ENCODE measurements around the gene SDC4.
A peak's percentile ranks its signal among the peaks of the same experiment; 100 is the strongest.

Gene SDC4, protein sequence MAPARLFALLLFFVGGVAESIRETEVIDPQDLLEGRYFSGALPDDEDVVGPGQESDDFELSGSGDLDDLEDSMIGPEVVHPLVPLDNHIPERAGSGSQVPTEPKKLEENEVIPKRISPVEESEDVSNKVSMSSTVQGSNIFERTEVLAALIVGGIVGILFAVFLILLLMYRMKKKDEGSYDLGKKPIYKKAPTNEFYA

DNA sequence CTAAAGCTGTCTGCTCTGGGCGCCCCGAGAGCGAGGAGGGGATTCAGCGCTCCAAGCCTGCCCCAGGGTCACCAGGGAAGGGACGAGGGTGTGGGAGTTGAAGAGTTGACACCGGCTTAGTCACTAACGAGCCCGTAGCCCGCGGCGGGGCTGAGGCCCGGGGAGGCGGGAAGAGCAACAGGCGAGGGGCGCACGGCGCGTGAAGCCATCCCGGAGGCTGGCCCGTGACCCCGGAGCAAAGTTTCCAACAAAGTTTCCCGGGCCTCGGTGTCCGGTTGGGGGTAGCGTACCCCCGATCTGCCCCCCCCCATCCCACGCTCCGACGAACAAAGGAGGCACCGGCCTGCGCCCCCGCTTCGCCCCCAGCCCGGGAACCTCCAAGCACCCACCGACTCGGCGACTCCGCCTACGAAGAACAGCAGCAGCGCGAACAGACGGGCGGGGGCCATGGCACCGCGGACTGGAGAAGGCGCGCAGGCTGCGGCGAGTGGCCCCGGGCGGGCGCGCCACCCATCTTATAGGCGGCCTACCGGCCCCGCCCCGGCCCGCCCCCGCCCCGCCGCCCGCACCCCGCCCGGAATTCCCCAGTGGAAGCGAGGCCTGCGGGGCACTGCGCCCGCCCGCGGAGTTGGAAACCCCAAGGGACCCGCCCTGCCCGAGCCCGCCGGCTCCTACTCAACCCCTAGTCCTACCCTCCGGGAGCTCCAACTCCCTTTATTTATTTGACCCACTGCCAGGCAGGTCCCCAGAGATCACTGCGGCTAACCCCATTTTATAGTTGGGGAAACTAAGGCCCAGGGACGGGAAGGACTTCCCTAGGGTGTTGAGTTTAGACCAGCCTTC, at the start of gene SDC4:
Gene SDC4, minus strand, starts transcription at position 489 of the 843 bp plus-strand sequence. Its CDS starts 40 bp downstream, at position 449.
- H3K27ac ChIP-seq, result peak within 1 kb of the TSS; percentile 86

GRCh38 chr20:45395114-45395415, 46.8 kb upstream of the SDC4 start:
- Histone ChIP-seq H3K27ac (no peak overlapping the region), H3K36me3 (replicated peaks) (no peaks in the 10 kb centered on the region), H3K4me3 (ENCODE audit: low read depth, low read length) (no peak overlapping the region), H3K27me3 (replicated peaks) (no peaks in the 10 kb centered on the region)
- TF ChIP-seq, protein P1, sequence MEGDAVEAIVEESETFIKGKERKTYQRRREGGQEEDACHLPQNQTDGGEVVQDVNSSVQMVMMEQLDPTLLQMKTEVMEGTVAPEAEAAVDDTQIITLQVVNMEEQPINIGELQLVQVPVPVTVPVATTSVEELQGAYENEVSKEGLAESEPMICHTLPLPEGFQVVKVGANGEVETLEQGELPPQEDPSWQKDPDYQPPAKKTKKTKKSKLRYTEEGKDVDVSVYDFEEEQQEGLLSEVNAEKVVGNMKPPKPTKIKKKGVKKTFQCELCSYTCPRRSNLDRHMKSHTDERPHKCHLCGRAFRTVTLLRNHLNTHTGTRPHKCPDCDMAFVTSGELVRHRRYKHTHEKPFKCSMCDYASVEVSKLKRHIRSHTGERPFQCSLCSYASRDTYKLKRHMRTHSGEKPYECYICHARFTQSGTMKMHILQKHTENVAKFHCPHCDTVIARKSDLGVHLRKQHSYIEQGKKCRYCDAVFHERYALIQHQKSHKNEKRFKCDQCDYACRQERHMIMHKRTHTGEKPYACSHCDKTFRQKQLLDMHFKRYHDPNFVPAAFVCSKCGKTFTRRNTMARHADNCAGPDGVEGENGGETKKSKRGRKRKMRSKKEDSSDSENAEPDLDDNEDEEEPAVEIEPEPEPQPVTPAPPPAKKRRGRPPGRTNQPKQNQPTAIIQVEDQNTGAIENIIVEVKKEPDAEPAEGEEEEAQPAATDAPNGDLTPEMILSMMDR (IDR thresholded peaks at IDR 0.05; ENCODE audit: low read depth, low read length, missing control alignments), result no peak
- DNase-seq, result no peak
- in situ Hi-C loops (cut with HindIII; ENCODE audit: low pct_ligation_motif_present, low sequenced_read_pairs), result no loop called here

More for the DNA sequence above, at the start of gene SDC4:
- Histone ChIP-seq H3K4me3 (ENCODE audit: low read depth, low read length) (peak within 1 kb of the TSS; percentile 83), H3K36me3 (replicated peaks) (peaks cover 4% of the 10 kb centered on the region), H3K27me3 (replicated peaks) (no peaks in the 10 kb centered on the region)
- no peak for DNase-seq
- TF ChIP-seq, protein P1 (IDR thresholded peaks at IDR 0.05; ENCODE audit: low read depth, low read length, missing control alignments), result no peak
- in situ Hi-C loops (cut with HindIII; ENCODE audit: low pct_ligation_motif_present, low sequenced_read_pairs), result no loop called here

- DNase-seq, result no peak
- H3K4me3 ChIP-seq (ENCODE audit: low read depth, low read length), result no peak overlapping the region
- H3K27ac ChIP-seq, result no peak overlapping the region
- in situ Hi-C loops (cut with HindIII; ENCODE audit: low pct_ligation_motif_present, low sequenced_read_pairs), result no loop called here
- TF ChIP-seq, protein P1 (IDR thresholded peaks at IDR 0.05; ENCODE audit: low read depth, low read length, missing control alignments), result no peak
- H3K27me3 ChIP-seq (replicated peaks), result no peaks in the 10 kb centered on the region
- no peaks in the 10 kb centered on the region for H3K36me3 ChIP-seq (replicated peaks)
These were observed 46.2 kb upstream of the SDC4 start for GRCh38 chr20:45394221-45395113.

GRCh38 chr20:45392733-45393132, 44.5 kb upstream of the SDC4 start:
- TF ChIP-seq, protein P1 (IDR thresholded peaks at IDR 0.05; ENCODE audit: low read depth, low read length, missing control alignments), result peak; percentile 16
- in situ Hi-C loops (cut with HindIII; ENCODE audit: low pct_ligation_motif_present, low sequenced_read_pairs), result no loop called here
- no peak overlapping the region for H3K27ac ChIP-seq
- H3K4me3 ChIP-seq (ENCODE audit: low read depth, low read length), result no peak overlapping the region
- no peaks in the 10 kb centered on the region for H3K36me3 ChIP-seq (replicated peaks)
- DNase-seq, result no peak
- H3K27me3 ChIP-seq (replicated peaks), result no peaks in the 10 kb centered on the region

DNA sequence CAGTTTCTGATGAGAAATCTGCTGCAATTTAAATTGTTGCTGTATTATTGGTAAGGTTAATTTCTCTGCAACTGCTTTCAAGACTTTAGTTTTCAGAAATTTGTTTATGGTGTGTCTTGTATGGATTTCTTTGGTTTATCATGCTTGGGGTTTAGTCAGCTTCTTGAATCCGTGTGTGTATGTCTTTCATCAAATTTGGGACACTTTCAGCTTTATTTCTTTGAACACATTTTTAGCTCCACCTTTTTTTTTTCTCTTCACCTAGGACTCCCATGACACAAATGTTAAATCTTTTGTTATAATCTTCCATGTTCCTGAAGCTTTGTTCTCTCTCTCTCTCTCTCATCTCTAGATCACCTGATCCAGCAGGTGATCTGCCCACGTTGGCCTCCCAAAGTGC, 43.3 kb upstream of the SDC4 start:
- no peak for DNase-seq
- in situ Hi-C loops (cut with HindIII; ENCODE audit: low pct_ligation_motif_present, low sequenced_read_pairs), result no loop called here

More for the DNA sequence above, 43.3 kb upstream of the SDC4 start:
- no peaks in the 10 kb centered on the region for H3K36me3 ChIP-seq (replicated peaks)
- H3K27me3 ChIP-seq (replicated peaks), result no peaks in the 10 kb centered on the region
- TF ChIP-seq, protein P1 (IDR thresholded peaks at IDR 0.05; ENCODE audit: low read depth, low read length, missing control alignments), result no peak
- H3K27ac ChIP-seq, result no peak overlapping the region
- H3K4me3 ChIP-seq (ENCODE audit: low read depth, low read length), result no peak overlapping the region
